ENCODE measurements around the gene RIPOR2.
A peak's percentile ranks its signal among the peaks of the same experiment; 100 is the strongest.
"Not testable (repeated sequence)": the region's sequence is repeated elsewhere in the genome, so short reads cannot be mapped to it uniquely, and the experiment has no call there.

The RIPOR2 gene

GRCh38 chr6:24766680-24767462 lies 168.9 kb downstream of the RIPOR2 start:
- H3K4me3 ChIP-seq (ENCODE audit: low read length), result no peak overlapping the region
- peak; percentile 54 for DNase-seq (ENCODE audit: low read depth)
- TF ChIP-seq CTCF (conservative IDR thresholded peaks at IDR 0.05; ENCODE audit: low read length), result peak; percentile 60

GRCh38 chr6:24765968-24766367 lies 169.8 kb downstream of the RIPOR2 start:
- DNase-seq (ENCODE audit: low read depth); H3K4me3 ChIP-seq (ENCODE audit: low read length): not testable (repeated sequence)

GRCh38 chr6:24764833-24765828 lies 170.6 kb downstream of the RIPOR2 start:
- not testable (repeated sequence) for DNase-seq (ENCODE audit: low read depth); H3K4me3 ChIP-seq (ENCODE audit: low read length)

GRCh38 chr6:24763578-24763977 lies 172.2 kb downstream of the RIPOR2 start:
- DNase-seq (ENCODE audit: low read depth), result no peak
- no peak for TF ChIP-seq CTCF (conservative IDR thresholded peaks at IDR 0.05; ENCODE audit: low read length)
- H3K4me3 ChIP-seq (ENCODE audit: low read length), result no peak overlapping the region

- TF ChIP-seq CTCF (conservative IDR thresholded peaks at IDR 0.05; ENCODE audit: low read length), result no peak
- no peak overlapping the region for H3K4me3 ChIP-seq (ENCODE audit: low read length)
- no peak for DNase-seq (ENCODE audit: low read depth)
Observed at GRCh38 chr6:24761851-24762250, 173.9 kb downstream of the RIPOR2 start.

GRCh38 chr6:24761193-24761835 lies 174.4 kb downstream of the RIPOR2 start:
- DNase-seq (ENCODE audit: low read depth), result no peak
- no peak overlapping the region for H3K4me3 ChIP-seq (ENCODE audit: low read length)
- TF ChIP-seq CTCF (conservative IDR thresholded peaks at IDR 0.05; ENCODE audit: low read length), result no peak

- no peak overlapping the region for H3K4me3 ChIP-seq (ENCODE audit: low read length)
- no peak for TF ChIP-seq CTCF (conservative IDR thresholded peaks at IDR 0.05; ENCODE audit: low read length)
- DNase-seq (ENCODE audit: low read depth), result no peak
Observed at GRCh38 chr6:24760210-24760609, 175.6 kb downstream of the RIPOR2 start.

Data from AG10803 (cell line).